HG03060 (cell line): ENCODE results near the gene ZNF584.
A peak's percentile ranks its signal among the peaks of the same experiment; 100 is the strongest.

ENCODE experiments used
- ATAC-seq: cut with Tn5 transposase; IDR thresholded peaks from one replicate; pipeline ENCODE4 v1.9.1; 2021; ENCODE audit warnings: low read depth, moderate number of reproducible peaks; ENCODE audit not compliant: unreplicated experiment

The ZNF584 gene

DNA sequence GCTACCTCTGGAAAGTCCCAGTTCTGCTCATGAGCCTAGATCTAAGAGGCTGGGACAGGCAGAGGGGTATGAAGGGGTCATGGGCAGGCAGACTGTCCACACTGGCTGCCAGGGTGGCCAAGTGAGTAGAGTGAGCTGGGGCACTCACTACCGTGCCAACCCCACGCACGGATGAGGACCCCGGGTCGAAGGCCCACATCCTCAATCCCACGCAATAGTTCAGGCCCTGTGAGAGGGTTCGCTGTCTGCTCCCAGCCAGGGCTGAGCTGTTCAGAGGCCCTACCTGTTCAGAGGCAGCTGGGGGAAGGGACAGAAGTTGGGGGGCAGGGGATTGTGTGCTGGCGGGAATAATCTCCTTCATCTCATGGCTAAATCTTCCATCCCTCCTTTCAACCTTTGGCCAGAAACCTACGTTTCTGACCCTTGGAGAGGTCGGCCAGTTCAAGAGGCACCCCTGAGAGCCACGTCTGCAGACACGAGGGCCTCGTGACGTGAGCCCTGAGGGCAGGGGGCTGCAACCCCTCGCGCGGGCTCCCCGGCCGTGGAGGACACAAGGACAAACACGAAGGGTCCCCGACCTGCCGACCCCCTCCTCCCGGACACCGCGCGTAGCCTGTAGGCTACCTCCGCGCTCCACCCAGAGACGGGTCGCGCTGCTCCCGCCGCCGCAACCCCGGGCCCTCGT, 22.4 kb upstream of the ZNF584 start:
- no peak for ATAC-seq

DNA sequence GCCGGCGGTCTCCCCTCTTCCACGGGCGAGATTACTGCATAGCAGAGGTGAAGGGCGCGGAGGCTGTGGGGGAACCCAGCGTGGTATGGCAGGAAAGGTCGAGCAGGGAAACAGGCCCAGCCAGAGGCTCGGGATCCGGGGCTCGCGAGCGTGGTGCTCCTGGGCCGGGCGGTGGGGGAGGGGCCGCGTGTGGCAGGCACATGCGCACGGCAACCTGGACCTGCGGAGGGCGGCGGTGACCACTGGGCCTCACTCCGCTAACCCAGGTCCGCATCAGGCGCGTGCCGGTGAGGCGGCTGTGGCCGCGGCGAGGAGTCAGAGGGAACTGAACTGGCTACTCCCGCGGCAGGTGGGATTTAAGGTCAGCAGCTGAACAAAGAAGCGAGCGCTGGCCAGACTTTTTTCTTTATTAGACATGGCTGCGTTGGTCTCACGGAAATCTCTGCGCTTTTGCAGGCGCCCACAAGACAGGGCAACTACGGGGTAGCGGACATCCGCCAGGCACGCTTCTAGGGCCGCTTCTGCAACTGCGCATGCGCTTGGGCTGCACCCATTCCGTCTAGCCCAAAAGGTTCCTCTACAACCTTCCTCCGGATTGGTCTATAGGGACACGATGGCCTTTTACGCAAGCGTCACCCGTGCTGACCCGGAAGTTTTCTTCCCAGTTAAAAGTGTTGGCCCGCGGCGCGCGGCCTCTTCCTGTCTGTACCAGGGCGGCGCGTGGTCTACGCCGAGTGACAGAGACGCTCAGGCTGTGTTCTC, 21.7 kb upstream of the ZNF584 start, which contains the start of gene RPS5:
Gene RPS5 (plus strand): TSS at position 694 of the 762 bp plus-strand sequence. CDS start 869 bp downstream, outside the sequence.
- ATAC-seq, result peak; percentile 69

- ATAC-seq, result no peak
These were observed 20.9 kb upstream of the ZNF584 start for GRCh38 chr19:58387338-58388174.

DNA sequence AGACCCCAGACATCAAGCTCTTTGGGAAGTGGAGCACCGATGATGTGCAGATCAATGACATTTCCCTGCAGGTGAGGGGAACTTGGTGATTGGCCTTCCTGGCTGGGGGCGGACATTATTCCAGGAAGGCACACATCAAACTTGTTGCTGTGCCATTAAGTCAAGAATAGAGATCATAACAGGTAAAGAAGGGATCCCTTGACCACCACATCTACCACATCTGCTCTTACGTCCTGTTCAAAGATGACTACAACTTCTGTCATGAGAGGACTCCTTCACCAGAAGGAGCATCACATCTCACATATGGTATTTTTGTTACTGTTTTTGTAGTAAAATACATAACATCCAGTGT, 20.3 kb upstream of the ZNF584 start:
- no peak for ATAC-seq

- ATAC-seq, result no peak
These were observed 15.3 kb upstream of the ZNF584 start for GRCh38 chr19:58392945-58393724.

GRCh38 chr19:58393725-58394033, 14.8 kb upstream of the ZNF584 start:
- ATAC-seq, result no peak

GRCh38 chr19:58394821-58395219, 13.6 kb upstream of the ZNF584 start:
- no peak for ATAC-seq

DNA sequence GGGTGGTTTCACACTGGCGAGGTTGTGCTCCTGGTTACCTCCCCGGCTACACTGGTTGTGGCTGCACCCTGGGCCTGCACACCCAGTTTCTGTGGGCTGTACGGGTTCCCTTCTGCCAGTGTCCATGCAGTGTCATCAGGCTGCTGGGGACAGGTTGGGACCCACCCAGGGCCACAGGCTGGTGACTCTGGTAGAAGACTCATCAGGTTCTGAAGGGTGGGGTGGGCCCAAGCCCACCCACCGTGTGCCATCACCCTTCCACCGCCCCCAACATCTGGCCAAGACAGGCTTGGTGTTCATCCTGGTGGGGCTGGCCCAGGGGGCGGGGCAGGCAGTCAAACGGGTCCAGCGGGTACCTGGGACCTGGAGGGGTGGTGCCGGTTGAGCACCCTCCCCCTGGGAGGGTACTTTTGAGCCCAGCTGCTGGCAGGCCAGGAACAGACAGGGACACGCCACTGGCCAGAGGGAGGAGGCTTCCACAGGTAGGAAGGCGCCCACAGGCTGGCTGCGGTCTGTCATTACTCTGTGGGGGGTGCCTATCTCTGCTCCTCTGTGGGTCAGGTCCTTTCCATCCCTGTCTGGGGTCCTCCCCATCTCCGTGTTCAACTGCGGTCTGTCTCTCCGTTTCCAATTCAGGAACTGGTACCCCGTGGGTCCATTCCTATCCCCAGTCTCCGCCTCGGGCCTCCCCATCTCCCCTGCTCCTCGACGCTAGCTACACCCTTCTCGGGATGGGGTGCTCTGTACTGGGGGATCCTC, 13.1 kb upstream of the ZNF584 start, which contains the start of gene RNF225:
Gene RNF225 (plus strand): TSS at position 437 of the 759 bp plus-strand sequence. CDS start 434 bp downstream, outside the sequence.
- no peak for ATAC-seq

GRCh38 chr19:58395979-58396627, 12.3 kb upstream of the ZNF584 start:
- no peak for ATAC-seq

DNA sequence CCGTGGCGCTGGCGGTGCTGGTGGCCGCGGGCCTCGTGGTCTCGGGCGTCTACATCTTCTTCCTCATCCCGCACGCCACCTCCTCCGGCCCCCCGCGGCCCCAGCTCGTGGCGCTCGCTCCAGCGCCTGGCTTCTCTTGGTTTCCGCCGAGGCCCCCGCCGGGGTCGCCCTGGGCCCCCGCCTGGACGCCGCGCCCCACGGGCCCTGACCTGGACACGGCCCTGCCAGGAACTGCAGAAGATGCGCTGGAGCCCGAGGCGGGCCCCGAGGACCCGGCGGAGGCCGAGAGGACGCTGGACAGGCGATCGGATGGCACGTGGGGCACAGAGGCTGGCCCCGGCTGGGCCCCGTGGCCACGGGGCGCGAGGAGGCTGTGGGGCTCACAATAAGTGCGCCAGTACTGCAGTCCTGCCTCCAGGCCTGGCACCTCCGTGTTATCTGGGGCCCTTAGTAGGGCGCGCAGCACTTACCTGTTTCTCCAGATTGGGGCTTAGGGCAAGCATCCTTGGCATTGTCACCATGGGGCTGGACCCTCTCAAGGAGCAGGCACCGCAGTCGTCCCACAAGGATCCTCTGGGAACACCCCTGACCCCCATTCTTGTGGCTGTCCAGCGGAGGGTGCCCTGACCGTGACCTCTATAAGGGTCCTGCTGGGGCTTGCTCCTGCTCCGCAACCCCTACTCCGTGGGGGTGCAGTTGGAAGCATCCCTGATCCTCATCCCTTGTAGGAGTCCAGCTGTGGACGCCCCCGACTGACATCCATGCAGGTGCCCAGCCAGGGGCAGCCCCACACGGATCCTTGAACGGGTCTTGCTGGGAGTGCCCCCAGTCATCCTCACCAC, 11.5 kb upstream of the ZNF584 start:
- ATAC-seq, result no peak

DNA sequence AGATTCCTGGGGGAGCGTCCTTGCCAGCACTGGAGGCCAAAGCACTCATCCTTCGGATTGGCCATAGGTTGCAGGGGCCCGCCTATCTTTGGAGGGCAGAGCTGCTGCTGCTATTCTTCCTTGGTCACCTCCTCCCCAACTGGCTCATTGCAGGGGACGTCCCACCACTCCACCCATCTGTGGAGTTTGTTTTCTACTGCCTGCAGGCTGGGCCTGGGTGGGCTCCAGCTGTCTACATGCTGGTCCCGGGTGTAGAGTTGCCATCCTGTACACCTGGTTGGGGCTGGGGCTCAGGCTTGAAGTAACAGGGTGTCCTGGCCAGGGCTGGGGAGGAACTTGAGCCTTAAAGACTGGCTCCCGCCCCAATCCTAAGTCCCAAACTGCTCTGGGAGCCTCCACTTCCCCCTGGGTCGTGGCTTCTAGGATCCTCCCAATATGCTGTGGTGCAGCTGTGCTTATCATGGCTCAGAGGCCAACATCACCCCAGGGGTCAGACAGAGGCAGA, 10.9 kb upstream of the ZNF584 start:
- no peak for ATAC-seq

GRCh38 chr19:58398087-58398486, 10.4 kb upstream of the ZNF584 start:
- ATAC-seq, result no peak

GRCh38 chr19:58398545-58398944, 9.9 kb upstream of the ZNF584 start:
- ATAC-seq, result no peak

DNA sequence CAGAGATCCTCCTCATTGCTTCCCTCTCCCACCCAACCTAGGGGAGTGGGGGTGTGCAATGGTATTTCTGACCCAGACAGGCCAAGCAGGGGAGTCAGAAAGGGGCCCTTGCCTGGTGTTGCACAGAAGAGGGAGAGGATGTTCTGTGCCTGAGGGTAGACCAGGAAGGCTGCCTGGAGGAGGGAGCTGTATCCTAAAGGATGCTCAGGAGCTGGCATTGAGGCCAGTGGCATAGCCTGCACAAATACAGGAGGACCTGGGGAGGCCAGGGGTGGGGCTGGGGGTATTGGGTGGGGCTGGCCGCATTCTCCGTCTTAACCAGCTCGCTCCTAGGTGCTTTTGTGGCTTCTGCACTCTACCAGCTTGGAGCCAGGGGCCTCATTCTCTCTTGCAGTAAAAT, 8.5 kb upstream of the ZNF584 start:
- no peak for ATAC-seq

GRCh38 chr19:58400316-58400915, 8.0 kb upstream of the ZNF584 start:
- ATAC-seq, result no peak

GRCh38 chr19:58400916-58401839, 7.3 kb upstream of the ZNF584 start:
- peak; percentile 92 for ATAC-seq
